IMR-90 (cell line): ENCODE data around the gene DPF3. TPM values are rescaled to one million over a fixed set of nuclear protein-coding genes. Genes with fewer than 3 reads are reported as not detected.

Experiments
- ATAC-seq: fragments of 200-7000 bp; cut with Tn5 transposase; 2 replicates; pipeline ENCODE4 v1.9.1; 2020; ENCODE audit warnings: low read depth, mild to moderate bottlenecking, moderate library complexity
- BruUV-seq: library from RNA; stranded (reverse); fragments of 400-500 nt; replicated peaks from 2 replicates; lab custom pipeline; 2021; lab: Mats Ljungman, UMichigan
- CTCF ChIA-PET: fragments of 300-600 bp; formaldehyde crosslinking; extraction: SDS; loops from one replicate; lab custom pipeline; 2021; ENCODE audit warnings: antibody characterized with exemption; lab: Yijun Ruan, JAX
- POLR2A ChIA-PET: fragments of 300-600 bp; sonication (Branson Sonifier 250); formaldehyde crosslinking; loops from one replicate; lab custom pipeline; 2022; ENCODE audit warnings: antibody characterized with exemption; ENCODE audit not compliant: unreplicated experiment; lab: Charles Lee
- DNase-seq: peaks from one replicate; pipeline ENCODE4 v3.0.0; 2013
- H2AFZ ChIP-seq: replicated peaks from 2 replicates; pipeline ENCODE3; 2013; ENCODE audit warnings: low read length, mild to moderate bottlenecking; ENCODE audit not compliant: poor library complexity
- H2AK5ac ChIP-seq: 2 replicates; pipeline ENCODE4 v1.6.1; 2013; ENCODE audit warnings: low read depth, low read length, inconsistent platforms
- H2AK9ac ChIP-seq: replicated peaks from 2 replicates; pipeline ENCODE3; 2013; ENCODE audit warnings: mild to moderate bottlenecking, low read depth, low read length, moderate library complexity; ENCODE audit not compliant: poor library complexity
- H2BK120ac ChIP-seq: 2 replicates; pipeline ENCODE4 v1.6.1; 2013; ENCODE audit warnings: low read depth, low read length, inconsistent platforms
- H2BK15ac ChIP-seq: 3 replicates; pipeline ENCODE4 v1.6.1; 2013; ENCODE audit warnings: low read depth, low read length, inconsistent platforms
- H2BK20ac ChIP-seq: 2 replicates; pipeline ENCODE4 v1.6.1; 2013; ENCODE audit warnings: low read depth, mild to moderate bottlenecking, inconsistent platforms, low read length, moderate library complexity
- H2BK5ac ChIP-seq: 2 replicates; pipeline ENCODE4 v1.6.1; 2013; ENCODE audit warnings: mild to moderate bottlenecking, low read depth, low read length, inconsistent platforms; ENCODE audit not compliant: poor library complexity, severe bottlenecking
- H3K14ac ChIP-seq: replicated peaks from 2 replicates; pipeline ENCODE4 v1.6.1; 2013; ENCODE audit warnings: low read depth, low read length, inconsistent platforms
- H3K18ac ChIP-seq: 2 replicates; pipeline ENCODE4 v1.6.1; 2013; ENCODE audit warnings: low read depth, low read length, control low read depth
- H3K23ac ChIP-seq: 2 replicates; pipeline ENCODE4 v1.6.1; 2013; ENCODE audit warnings: low read depth, low read length, inconsistent platforms
- H3K27ac ChIP-seq: 2 replicates; pipeline ENCODE4 v1.5.1; 2013; ENCODE audit warnings: mild to moderate bottlenecking, control low read depth, low read length; ENCODE audit not compliant: insufficient read depth
- H3K27me3 ChIP-seq: 2 replicates; pipeline ENCODE4 v1.6.1; 2013; ENCODE audit warnings: low read length; ENCODE audit not compliant: control insufficient read depth, insufficient read depth
- H3K36me3 ChIP-seq: 2 replicates; pipeline ENCODE4 v1.6.1; 2013; ENCODE audit warnings: low read length, mixed read lengths; ENCODE audit not compliant: control insufficient read depth, insufficient read depth
- H3K4ac ChIP-seq: 2 replicates; pipeline ENCODE4 v1.6.1; 2013; ENCODE audit warnings: low read depth, low read length, inconsistent platforms
- H3K4me1 ChIP-seq: 2 replicates; pipeline ENCODE4 v1.6.1; 2013; ENCODE audit warnings: low read length, mixed read lengths; ENCODE audit not compliant: control insufficient read depth, insufficient read depth
- H3K4me2 ChIP-seq: 2 replicates; pipeline ENCODE4 v1.6.1; 2013; ENCODE audit warnings: low read depth, mild to moderate bottlenecking, control low read depth, low read length, moderate library complexity
- H3K4me3 ChIP-seq: 2 replicates; pipeline ENCODE4 v1.5.1; 2013; ENCODE audit warnings: low read depth, mild to moderate bottlenecking, control low read depth, low read length, moderate library complexity; ENCODE audit not compliant: insufficient read depth
- H3K56ac ChIP-seq: 2 replicates; pipeline ENCODE4 v1.6.1; 2013; ENCODE audit warnings: low read length, inconsistent platforms; ENCODE audit not compliant: insufficient read depth; ENCODE audit errors: extremely low read depth
- H3K79me1 ChIP-seq, 2 experiments: 2 replicates each; pipeline ENCODE4 v1.6.1; 2013; ENCODE audit warnings: low read length in 2 of 2, inconsistent platforms in 1 of 2, low read depth in 1 of 2
- H3K9ac ChIP-seq: 2 replicates; pipeline ENCODE4 v1.6.1; 2013; ENCODE audit warnings: low read depth, low read length, control low read depth
- H3K9me1 ChIP-seq: 2 replicates; pipeline ENCODE4 v1.6.1; 2013; ENCODE audit warnings: low read length, inconsistent platforms; ENCODE audit not compliant: insufficient read depth
- H3K9me3 ChIP-seq: 2 replicates; pipeline ENCODE4 v1.6.1; 2013; ENCODE audit warnings: low read length; ENCODE audit not compliant: control insufficient read depth, insufficient read depth
- H4K20me1 ChIP-seq: 2 replicates; pipeline ENCODE4 v1.6.1; 2013; ENCODE audit warnings: low read length, inconsistent platforms; ENCODE audit not compliant: insufficient read depth
- H4K5ac ChIP-seq: 2 replicates; pipeline ENCODE4 v1.6.1; 2013; ENCODE audit warnings: mild to moderate bottlenecking, low read depth, low read length, control low read depth
- H4K8ac ChIP-seq, 2 experiments: 2 replicates each; pipeline ENCODE4 v1.6.1; 2013; ENCODE audit warnings: low read depth in 2 of 2, low read length in 2 of 2, control low read depth in 1 of 2, inconsistent platforms in 1 of 2
- H4K91ac ChIP-seq: 2 replicates; pipeline ENCODE4 v1.6.1; 2013; ENCODE audit warnings: low read depth, low read length, inconsistent platforms; ENCODE audit not compliant: insufficient read depth
- BHLHE40 ChIP-seq: fragments of 150-350 bp; IDR thresholded peaks from 2 replicates; pipeline ENCODE4 v1.6.1; 2016; ENCODE audit warnings: mild to moderate bottlenecking, low read depth, low read length
- CHD1 ChIP-seq: IDR thresholded peaks from 2 replicates; pipeline ENCODE4 v1.6.1; 2012; ENCODE audit warnings: low read depth, low read length, improper control_type of control experiment
- CTCF ChIP-seq: conservative IDR thresholded peaks from 2 replicates; pipeline ENCODE4 v1.5.1; 2012; ENCODE audit warnings: mild to moderate bottlenecking, low read depth, low read length, improper control_type of control experiment
- FOS ChIP-seq: fragments of 150-350 bp; IDR thresholded peaks from 2 replicates; pipeline ENCODE4 v1.6.1; 2016; ENCODE audit warnings: low read depth, low read length
- MXI1 ChIP-seq: IDR thresholded peaks from 2 replicates; pipeline ENCODE4 v1.6.1; 2012; ENCODE audit warnings: low read depth, mild to moderate bottlenecking, low read length, moderate library complexity, borderline replicate concordance
- RAD21 ChIP-seq: IDR thresholded peaks from 2 replicates; pipeline ENCODE4 v1.6.1; 2012; ENCODE audit warnings: low read length, improper control_type of control experiment
- SMC3 ChIP-seq: fragments of 150-350 bp; IDR thresholded peaks from 2 replicates; pipeline ENCODE4 v1.6.1; 2016; ENCODE audit warnings: low read depth, mild to moderate bottlenecking, antibody characterized with exemption, low read length, moderate library complexity
- USF2 ChIP-seq: fragments of 150-350 bp; IDR thresholded peaks from 2 replicates; pipeline ENCODE4 v1.6.1; 2017; ENCODE audit warnings: mild to moderate bottlenecking, antibody characterized with exemption, low read length, low read depth
- WGBS, 2 experiments: methylation state at CpG; one replicate each; pipeline versions ENCODE4 v1.1.5 to v1.1.7; 2013; ENCODE audit warnings: missing lambda C conversion rate in 2 of 2; ENCODE audit not compliant: insufficient read length in 1 of 2; ENCODE audit errors: extremely low coverage in 2 of 2; 5-methylcytosine and 5-hydroxymethylcytosine counted together
- dilution Hi-C: fragments of 300-500 bp; cut with HindIII; formaldehyde crosslinking; loops from one replicate; pipeline ENCODE4 v1.14.3; 2018; ENCODE audit warnings: low sequenced_read_pairs; ENCODE audit not compliant: unreplicated experiment
- in situ Hi-C: fragments of 300-500 bp; cut with MboI; formaldehyde crosslinking; loops from 3 replicates; pipeline ENCODE4 v1.14.3; 2019; ENCODE audit warnings: low sequenced_read_pairs, inconsistent platforms, mixed read lengths
- intact Hi-C: fragments of 100-400 bp; cut with micrococcal nuclease; formaldehyde crosslinking; loops from 2 replicates; pipeline ENCODE4 v1.10.0; 2022
- polyA plus RNA-seq, 3 experiments: library from polyadenylated mRNA; depleted of rRNA; stranded (reverse); fragments of >200 nt; gene quantifications; 2 replicates each; pipeline ENCODE4 v1.2.3, GENCODE V29; 2012; ENCODE audit warnings: low replicate concordance in 1 of 3
- total RNA-seq: library from RNA; depleted of rRNA; stranded (reverse); fragments of >200 nt; gene quantifications from 2 replicates; pipeline ENCODE4 v1.2.3, GENCODE V29; 2012

DPF3 gene
- total and polyA plus RNA-seq, 2 of the 4 experiments (the other 2 are of a cell fraction), result 30.5 to 32.8 TPM

- Histone ChIP-seq H4K20me1 (no peaks in the 10 kb centered on the region), H2AFZ (no peak overlapping the region), H3K27ac (no peak overlapping the region), H3K56ac (no peak overlapping the region), H3K4me1 (peaks cover 26% of the 10 kb centered on the region), H3K14ac (no peak overlapping the region), H3K36me3 (no peaks in the 10 kb centered on the region), H2AK5ac (no peak overlapping the region), H3K79me1 (no peaks in the 10 kb centered on the region), H3K9me1 (peaks cover 15% of the 10 kb centered on the region), H2BK5ac (no peak overlapping the region), H2BK120ac (no peak overlapping the region), H3K4me3 (no peak overlapping the region), H3K27me3 (no peaks in the 10 kb centered on the region), H3K9me3 (no peaks in the 10 kb centered on the region), H2AK9ac (no peak overlapping the region), H2BK15ac (no peak overlapping the region), H3K4me2 (no peak overlapping the region), H3K4ac (0 out of 2 replicates have a peak overlapping the region, but pooled peaks have one; percentile 4), H4K8ac (no peak overlapping the region), H3K18ac (no peak overlapping the region), H2BK20ac (no peak overlapping the region), H4K91ac (peak overlapping the region; percentile 4; the same call in 1 of the 2 replicates), H4K5ac (no peak overlapping the region), H3K23ac (no peak overlapping the region), H3K9ac (no peak overlapping the region)
- 100% methylated on average over 5 of the region's 10 CpGs; no CpG with 5 or more reads in 1 of the 2 experiments for WGBS, 2 experiments
- intact Hi-C loops, result no loop called here
- in situ Hi-C loops, result no loop called here
- DNase-seq (no peak), ATAC-seq (no peak)
- dilution Hi-C loops, result no loop called here
- TF ChIP-seq SMC3 (no peak), CHD1 (no peak), MXI1 (no peak), BHLHE40 (no peak), FOS (no peak), USF2 (no peak), RAD21 (no peak), CTCF (no peak)
- no TSS peak for BruUV-seq
- ChIA-PET POLR2A (no interaction called here), CTCF (no interaction called here)
Observed at GRCh38 chr14:72619881-72620280, 274.0 kb downstream of the DPF3 start.
